ENCODE measurements around the gene KRTAP10-2.

Gene KRTAP10-2

GRCh38 chr21:44520326-44521300 lies 30.7 kb downstream of the KRTAP10-2 start:
- no peak overlapping the region for H3K27ac ChIP-seq
- TF ChIP-seq Cebpa-rat (IDR thresholded peaks at IDR 0.05) = no peak
- H3K4me2 ChIP-seq = no peak overlapping the region
- peaks cover 29% of the 10 kb centered on the region for H3K9me3 ChIP-seq
- peaks cover 7% of the 10 kb centered on the region for H3K4me1 ChIP-seq
- H4K20me1 ChIP-seq = no peaks in the 10 kb centered on the region
- H3K9ac ChIP-seq = no peak overlapping the region
- no peaks in the 10 kb centered on the region for H3K27me3 ChIP-seq
- H3K4me3 ChIP-seq = no peak overlapping the region
- no peaks in the 10 kb centered on the region for H3K36me3 ChIP-seq

GRCh38 chr21:44519346-44520325 lies 31.7 kb downstream of the KRTAP10-2 start:
- H3K27ac ChIP-seq = no peak overlapping the region

GRCh38 chr21:44518686-44519085 lies 32.6 kb downstream of the KRTAP10-2 start:
- H3K27ac ChIP-seq = no peak overlapping the region
- H3K9ac ChIP-seq = no peak overlapping the region
- H4K20me1 ChIP-seq = no peaks in the 10 kb centered on the region
- TF ChIP-seq Cebpa-rat (IDR thresholded peaks at IDR 0.05) = no peak
- no peak overlapping the region for H3K4me3 ChIP-seq
- H3K4me2 ChIP-seq = no peak overlapping the region
- no peaks in the 10 kb centered on the region for H3K27me3 ChIP-seq
- H3K36me3 ChIP-seq = no peaks in the 10 kb centered on the region
- peaks cover 11% of the 10 kb centered on the region for H3K9me3 ChIP-seq
- peaks cover 26% of the 10 kb centered on the region for H3K4me1 ChIP-seq

More at GRCh38 chr21:44519346-44520325, 31.7 kb downstream of the KRTAP10-2 start:
- peaks cover 16% of the 10 kb centered on the region for H3K4me1 ChIP-seq
- no peak overlapping the region for H3K9ac ChIP-seq
- peaks cover 20% of the 10 kb centered on the region for H3K9me3 ChIP-seq
- no peaks in the 10 kb centered on the region for H3K27me3 ChIP-seq
- TF ChIP-seq Cebpa-rat (IDR thresholded peaks at IDR 0.05) = no peak
- H3K4me3 ChIP-seq = no peak overlapping the region
- H3K36me3 ChIP-seq = no peaks in the 10 kb centered on the region
- no peaks in the 10 kb centered on the region for H4K20me1 ChIP-seq
- no peak overlapping the region for H3K4me2 ChIP-seq

GRCh38 chr21:44517175-44517899 lies 34.0 kb downstream of the KRTAP10-2 start:
- no peak overlapping the region for H3K9ac ChIP-seq
- H3K27me3 ChIP-seq = no peaks in the 10 kb centered on the region
- 0 out of 2 replicates have a peak, but pooled peaks cover 4% of the 10 kb centered on the region for H3K9me3 ChIP-seq
- H3K36me3 ChIP-seq = no peaks in the 10 kb centered on the region
- H3K4me3 ChIP-seq = no peak overlapping the region
- no peaks in the 10 kb centered on the region for H4K20me1 ChIP-seq
- no peak for TF ChIP-seq Cebpa-rat (IDR thresholded peaks at IDR 0.05)
- H3K4me2 ChIP-seq = no peak overlapping the region
- H3K27ac ChIP-seq = no peak overlapping the region
- H3K4me1 ChIP-seq = peaks cover 27% of the 10 kb centered on the region

- H3K4me1 ChIP-seq = peaks cover 27% of the 10 kb centered on the region
- H3K9ac ChIP-seq = no peak overlapping the region
- TF ChIP-seq Cebpa-rat (IDR thresholded peaks at IDR 0.05) = no peak
- no peak overlapping the region for H3K4me2 ChIP-seq
- H3K4me3 ChIP-seq = no peak overlapping the region
- H3K36me3 ChIP-seq = no peaks in the 10 kb centered on the region
- H3K9me3 ChIP-seq = 0 out of 2 replicates have a peak, but pooled peaks cover 4% of the 10 kb centered on the region
- no peaks in the 10 kb centered on the region for H4K20me1 ChIP-seq
- no peaks in the 10 kb centered on the region for H3K27me3 ChIP-seq
- no peak overlapping the region for H3K27ac ChIP-seq
Observed at GRCh38 chr21:44516828-44517174, 34.5 kb downstream of the KRTAP10-2 start.

GRCh38 chr21:44516342-44516741 lies 35.0 kb downstream of the KRTAP10-2 start:
- TF ChIP-seq Cebpa-rat (IDR thresholded peaks at IDR 0.05) = no peak
- H3K27me3 ChIP-seq = no peaks in the 10 kb centered on the region
- H3K4me2 ChIP-seq = 0 out of 2 replicates have a peak overlapping the region, but pooled peaks have one; percentile 73

GRCh38 chr21:44515359-44516165 lies 35.7 kb downstream of the KRTAP10-2 start:
- Histone ChIP-seq H3K4me3 (no peak overlapping the region), H3K4me2 (peak overlapping the region; percentile 73), H3K27ac (0 out of 2 replicates have a peak overlapping the region, but pooled peaks have one; percentile 0), H3K36me3 (no peaks in the 10 kb centered on the region), H3K4me1 (peaks cover 31% of the 10 kb centered on the region), H4K20me1 (no peaks in the 10 kb centered on the region), H3K9me3 (0 out of 2 replicates have a peak, but pooled peaks cover 4% of the 10 kb centered on the region), H3K27me3 (no peaks in the 10 kb centered on the region), H3K9ac (no peak overlapping the region)
- no peak for TF ChIP-seq Cebpa-rat (IDR thresholded peaks at IDR 0.05)

More at GRCh38 chr21:44516342-44516741, 35.0 kb downstream of the KRTAP10-2 start:
- 0 out of 2 replicates have a peak, but pooled peaks cover 4% of the 10 kb centered on the region for H3K9me3 ChIP-seq
- H3K36me3 ChIP-seq = no peaks in the 10 kb centered on the region
- no peak overlapping the region for H3K9ac ChIP-seq
- H3K4me3 ChIP-seq = no peak overlapping the region
- no peaks in the 10 kb centered on the region for H4K20me1 ChIP-seq
- H3K27ac ChIP-seq = no peak overlapping the region
- H3K4me1 ChIP-seq = peaks cover 27% of the 10 kb centered on the region

- Histone ChIP-seq H3K9me3 (0 out of 2 replicates have a peak, but pooled peaks cover 3% of the 10 kb centered on the region), H4K20me1 (no peaks in the 10 kb centered on the region), H3K36me3 (no peaks in the 10 kb centered on the region), H3K4me3 (no peak overlapping the region), H3K27ac (0 out of 2 replicates have a peak overlapping the region, but pooled peaks have one; percentile 0), H3K27me3 (no peaks in the 10 kb centered on the region), H3K9ac (no peak overlapping the region), H3K4me1 (peaks cover 38% of the 10 kb centered on the region), H3K4me2 (peak overlapping the region; percentile 73)
- TF ChIP-seq Cebpa-rat (IDR thresholded peaks at IDR 0.05) = no peak
Observed at GRCh38 chr21:44514746-44515358, 36.5 kb downstream of the KRTAP10-2 start.
